ENCODE results near the gene PHGDH.
"Not testable (repeated sequence)": the region's sequence is repeated elsewhere in the genome, so short reads cannot be mapped to it uniquely, and the experiment has no call there.

The PHGDH gene

GRCh38 chr1:119762409-119762808, 50.7 kb downstream of the PHGDH start:
- no peak for DNase-seq (ENCODE audit: low read depth in 2 of 3, low spot score in 1 of 3)

DNA sequence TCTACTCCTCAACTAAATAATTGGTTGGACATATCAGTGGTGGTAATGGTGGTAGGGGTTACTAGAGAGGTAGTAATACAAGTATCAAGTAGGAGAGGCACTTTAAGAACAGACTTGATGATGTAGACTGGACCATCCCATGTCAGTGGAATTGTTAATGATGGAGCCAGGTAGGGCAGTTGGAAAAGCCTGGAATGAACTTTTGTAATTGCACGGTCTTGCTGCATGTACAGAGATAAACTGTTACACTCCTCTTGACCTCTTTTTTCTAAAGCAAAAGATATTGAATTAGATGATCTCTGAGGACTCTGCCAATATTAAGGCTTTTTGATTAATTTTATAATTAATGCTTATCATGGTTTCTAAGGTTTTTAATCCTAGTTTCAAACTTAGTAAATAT, 51.2 kb downstream of the PHGDH start:
- DNase-seq (ENCODE audit: low read depth in 2 of 3, low spot score in 1 of 3), result no peak

DNA sequence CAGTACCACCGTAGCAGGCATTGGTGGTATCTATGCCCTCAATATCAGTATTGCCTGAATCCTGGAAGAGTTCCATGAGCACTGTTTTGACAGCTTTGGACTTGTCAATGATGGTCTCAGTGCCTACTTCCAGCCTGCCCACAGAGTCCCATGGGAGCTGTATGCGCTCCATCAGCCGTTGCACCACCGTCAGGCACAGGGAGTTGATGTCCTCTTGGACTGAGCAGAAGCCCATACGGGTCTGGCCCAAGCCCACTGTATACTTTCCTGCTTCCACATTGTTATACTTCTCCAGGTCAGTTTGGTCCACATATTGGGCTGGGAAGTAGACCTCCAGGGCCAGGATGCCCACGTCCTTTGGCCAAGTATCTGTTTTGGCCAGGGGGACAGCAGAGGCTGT, 52.5 kb downstream of the PHGDH start:
- DNase-seq (ENCODE audit: low read depth in 2 of 3, low spot score in 1 of 3), result no peak

DNA sequence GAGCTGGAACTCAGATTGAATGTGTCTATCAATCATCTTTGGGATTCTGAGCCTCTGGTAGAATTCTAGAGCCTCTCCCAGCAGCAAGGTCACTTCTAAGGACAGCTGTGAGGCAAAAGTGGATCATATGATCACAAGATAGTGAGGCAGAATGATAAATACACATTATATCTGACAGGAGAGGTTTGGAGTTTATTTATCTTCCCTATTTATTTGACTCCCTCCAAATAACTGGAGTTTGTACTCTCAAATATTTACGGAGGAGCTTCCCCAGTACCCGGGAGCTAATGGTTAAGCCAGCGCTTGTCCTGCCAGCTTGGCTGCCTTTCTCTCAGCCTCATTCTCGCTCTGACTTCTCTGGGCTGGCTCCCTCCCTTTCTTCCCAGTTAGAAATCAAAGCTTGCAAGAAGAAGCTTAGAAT, 54.6 kb downstream of the PHGDH start:
- no peak for DNase-seq (ENCODE audit: low read depth in 2 of 3, low spot score in 1 of 3)

- DNase-seq (ENCODE audit: low read depth in 2 of 3, low spot score in 1 of 3), result no peak
These were observed 55.8 kb downstream of the PHGDH start for GRCh38 chr1:119767486-119767885.

- no peak for DNase-seq (ENCODE audit: low read depth in 2 of 3, low spot score in 1 of 3)
These were observed 57.0 kb downstream of the PHGDH start, which contains the start of gene HMGCS2 for GRCh38 chr1:119768778-119769177. Gene HMGCS2 (minus strand): TSS chr1:119768905. CDS start chr1:119768844, 61 bp downstream.

DNA sequence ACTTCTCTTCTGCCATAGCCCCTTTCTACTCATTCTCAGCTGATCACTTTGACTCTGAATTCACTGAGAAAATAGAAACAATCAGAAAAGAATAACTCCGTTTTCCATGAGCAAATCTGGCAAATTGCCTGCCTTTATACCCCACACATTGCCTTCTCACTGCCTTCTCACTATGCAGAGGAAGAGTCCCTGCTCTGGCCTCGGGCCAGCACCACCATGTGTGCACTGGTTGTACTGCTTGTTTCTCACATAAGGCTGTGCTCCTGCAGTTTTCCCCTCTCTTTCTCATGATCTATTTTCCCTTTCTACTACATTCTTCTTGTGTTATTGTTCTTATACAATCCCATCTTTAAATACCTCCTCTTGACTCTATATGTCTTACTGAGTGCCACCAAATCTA, 59.3 kb downstream of the PHGDH start:
- DNase-seq (ENCODE audit: low read depth in 2 of 3, low spot score in 1 of 3), result no peak

GRCh38 chr1:119771770-119772169, 60.0 kb downstream of the PHGDH start:
- no peak for DNase-seq (ENCODE audit: low read depth in 2 of 3, low spot score in 1 of 3)

DNA sequence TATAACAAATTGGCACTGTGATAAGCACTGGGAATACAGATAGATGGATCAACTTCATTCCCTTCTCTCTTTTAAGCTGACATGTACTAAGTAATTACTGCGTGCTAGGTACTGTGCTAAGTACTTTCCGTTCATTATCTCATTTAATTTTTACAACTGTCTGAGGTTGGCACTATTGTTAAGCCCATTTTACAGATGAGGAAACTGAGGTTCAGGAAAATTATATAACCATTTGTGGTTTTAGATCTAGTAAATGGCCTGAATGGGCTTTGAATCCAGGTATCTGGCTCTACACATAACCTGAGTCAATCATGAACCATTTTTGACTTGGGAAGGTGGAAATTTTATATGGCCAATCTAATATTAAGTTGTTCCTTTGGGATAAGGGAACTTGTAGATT, 60.6 kb downstream of the PHGDH start:
- DNase-seq (ENCODE audit: low read depth in 2 of 3, low spot score in 1 of 3), result no peak

DNA sequence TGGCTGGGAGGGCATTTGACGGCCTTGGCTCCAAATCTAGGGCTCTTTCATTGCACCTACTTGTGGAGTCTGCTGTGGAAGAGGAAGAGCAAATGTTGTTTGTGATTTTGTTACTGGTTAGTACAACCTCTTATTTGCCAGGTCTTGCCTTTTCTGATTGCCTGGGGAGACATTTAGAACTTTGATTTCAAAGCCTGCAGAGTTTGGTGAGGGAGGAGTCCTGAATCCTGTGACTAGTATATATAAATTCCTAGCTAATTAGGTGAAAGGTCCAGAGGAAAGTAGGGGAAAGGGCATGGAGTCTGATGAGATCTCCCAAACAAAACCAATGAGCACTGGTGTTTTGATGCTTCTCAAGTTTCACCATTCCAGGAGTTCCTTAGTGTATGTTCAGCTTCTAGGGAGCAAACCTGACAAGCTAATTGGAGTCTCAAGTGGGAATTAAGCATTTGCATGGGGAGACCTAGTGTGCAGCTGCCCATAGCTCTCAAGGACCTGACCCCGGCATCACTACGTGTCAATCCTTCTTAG, 62.0 kb downstream of the PHGDH start:
- DNase-seq (ENCODE audit: low read depth in 2 of 3, low spot score in 1 of 3), result no peak

- DNase-seq (ENCODE audit: low read depth in 2 of 3, low spot score in 1 of 3), result no peak
These were observed 63.2 kb downstream of the PHGDH start for GRCh38 chr1:119774746-119775490.

GRCh38 chr1:119778359-119778758, 66.6 kb downstream of the PHGDH start:
- no peak for DNase-seq (ENCODE audit: low read depth in 2 of 3, low spot score in 1 of 3)

DNA sequence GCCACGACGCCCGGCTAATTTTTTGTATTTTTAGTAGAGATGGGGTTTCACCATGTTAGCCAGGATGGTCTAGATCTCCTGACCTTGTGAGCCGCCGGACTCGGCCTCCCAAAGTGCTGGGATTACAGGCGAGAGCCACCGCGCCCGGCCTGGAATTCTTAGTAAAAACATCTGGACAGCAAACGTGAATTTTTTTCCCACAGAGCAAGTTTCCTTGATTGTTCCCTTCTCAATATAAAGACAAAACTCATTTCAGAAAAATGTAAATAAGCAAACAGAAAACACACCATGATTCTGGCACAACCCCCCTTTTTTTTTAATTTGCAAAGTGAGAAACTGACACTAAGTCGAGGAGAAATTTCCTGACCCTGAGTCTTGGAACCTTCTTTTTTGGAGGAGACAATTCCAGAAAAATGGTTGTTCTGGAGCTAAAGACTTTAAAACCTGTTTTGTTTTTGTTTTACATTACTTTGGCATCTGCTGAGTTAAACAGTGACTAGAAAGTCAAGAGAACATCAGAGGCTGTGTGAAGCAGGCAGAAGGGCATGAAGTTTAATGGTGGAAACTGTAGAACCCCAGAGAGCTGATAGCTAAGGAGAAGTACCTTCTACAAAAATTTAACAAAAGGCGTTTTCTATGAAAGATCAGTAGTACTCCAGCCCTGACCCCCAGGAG, 67.3 kb downstream of the PHGDH start:
- DNase-seq (ENCODE audit: low read depth in 2 of 3, low spot score in 1 of 3), result no peak

DNA sequence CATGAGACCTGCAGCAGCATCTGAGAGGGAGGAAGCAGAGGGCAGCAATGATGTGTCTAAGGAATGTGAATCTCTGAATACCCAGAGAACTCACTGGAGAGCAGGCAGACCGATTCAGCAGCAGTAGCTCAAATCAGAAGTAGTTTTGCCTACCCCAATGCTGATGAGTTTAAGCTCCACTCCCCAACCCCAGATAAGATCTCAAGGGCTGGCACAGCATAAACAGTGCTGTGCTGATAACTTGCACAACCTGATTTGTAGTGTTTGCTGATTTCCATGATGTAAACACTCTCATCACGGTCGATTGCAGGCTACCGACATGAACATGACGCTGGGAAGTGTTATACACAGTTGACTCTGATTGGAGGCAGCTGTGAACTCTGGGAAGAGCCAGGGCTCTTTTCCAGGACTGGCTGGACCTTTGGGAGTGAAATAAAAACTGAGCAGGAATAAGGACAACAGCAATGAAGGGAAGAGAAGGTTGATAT, 68.2 kb downstream of the PHGDH start:
- DNase-seq (ENCODE audit: low read depth in 2 of 3, low spot score in 1 of 3), result no peak

GRCh38 chr1:119781434-119782210, 69.9 kb downstream of the PHGDH start:
- DNase-seq (ENCODE audit: low read depth in 2 of 3, low spot score in 1 of 3), result no peak

- DNase-seq (ENCODE audit: low read depth in 2 of 3, low spot score in 1 of 3), result no peak
These were observed 71.0 kb downstream of the PHGDH start for GRCh38 chr1:119782631-119783325.

GRCh38 chr1:119783354-119784185, 71.8 kb downstream of the PHGDH start:
- no peak for DNase-seq (ENCODE audit: low read depth in 2 of 3, low spot score in 1 of 3)

DNA sequence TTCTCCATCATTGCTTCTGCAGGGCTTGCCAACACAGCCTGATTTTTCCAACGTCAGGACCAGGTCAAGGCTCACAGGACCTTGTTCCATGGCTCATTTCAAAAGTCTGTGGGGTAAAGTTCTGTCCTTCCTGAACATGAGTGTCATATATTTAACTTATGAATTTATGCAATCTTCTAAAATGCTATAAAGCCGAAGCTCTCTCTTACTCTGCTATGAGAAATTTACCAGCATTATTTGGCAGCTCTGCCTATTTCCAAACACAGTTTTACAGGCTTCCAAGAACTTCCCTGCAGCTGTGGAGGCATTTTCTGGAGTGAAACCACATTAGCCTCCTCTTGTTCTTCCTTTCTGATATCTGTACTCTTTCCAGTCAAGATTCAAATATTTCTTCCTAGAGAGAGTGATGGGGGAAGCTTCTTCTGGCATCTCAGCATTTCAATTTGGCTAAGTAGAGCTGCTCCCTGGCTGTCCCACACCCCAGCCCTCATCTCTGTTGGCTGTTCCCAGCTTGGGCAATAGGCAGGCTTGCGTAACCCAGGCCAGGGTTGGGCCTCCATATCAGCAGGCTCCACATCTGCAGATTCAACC, 72.6 kb downstream of the PHGDH start:
- DNase-seq (ENCODE audit: low read depth in 2 of 3, low spot score in 1 of 3), result no peak

GRCh38 chr1:119786046-119786445, 74.3 kb downstream of the PHGDH start:
- not testable (repeated sequence) for DNase-seq (ENCODE audit: low read depth in 2 of 3, low spot score in 1 of 3)

Measured in stimulated activated CD4-positive, alpha-beta T cell treated with anti-CD3 and anti-CD28 coated beads, Interleukin-12 subunit alpha, Interleukin-12 subunit beta, amount 100 ng/mL, for 48 hours (primary cell).